Activated T-cell treated with anti-CD3 and anti-CD28 coated beads, Interleukin-2, amount 50 U/mL, for 4 hours (primary cell): ENCODE data around the gene FOXK1. TPM values are rescaled to one million over a fixed set of nuclear protein-coding genes. Genes with fewer than 3 reads are reported as not detected.
"Not testable (repeated sequence)": the region's sequence is repeated elsewhere in the genome, so short reads cannot be mapped to it uniquely, and the experiment has no call there.

Source experiments
- ATAC-seq, 2 donors: fragments of 200-7000 bp; cut with Tn5 transposase; one replicate each; pipeline ENCODE4 v1.10.0; 2021
- DNase-seq: peaks from one replicate; pipeline ENCODE4 v3.0.0-alpha.2; 2020
- H3K27me3 Mint-ChIP-seq: one replicate; pipeline ENCODE4 v1.8.0; 2021; ENCODE audit warnings: low read depth, mixed read lengths
- H3K36me3 Mint-ChIP-seq: one replicate; pipeline ENCODE4 v1.8.0; 2022; ENCODE audit warnings: mixed read lengths; ENCODE audit not compliant: insufficient read depth
- H3K4me1 Mint-ChIP-seq: one replicate; pipeline ENCODE4 v1.8.0; 2021; ENCODE audit warnings: low read depth, mixed read lengths
- H3K4me3 Mint-ChIP-seq: one replicate; pipeline ENCODE4 v1.8.0; 2021; ENCODE audit warnings: mild to moderate bottlenecking, moderate library complexity, mixed read lengths
- H3K9me3 Mint-ChIP-seq: one replicate; pipeline ENCODE4 v1.8.0; 2021; ENCODE audit warnings: mixed read lengths
- total RNA-seq, 3 donors: library from RNA; stranded (reverse); gene quantifications; one replicate each; pipeline ENCODE4 v1.2.1, GENCODE V29; 2021

The FOXK1 gene
- total RNA-seq, 3 donors from 2014 or later = 46.6 to 47.9 (median 46.8) TPM

GRCh38 chr7:4655896-4656295, 26.2 kb upstream of the FOXK1 start:
- H3K4me3 Mint-ChIP-seq = no peak overlapping the region
- ATAC-seq (no peak), DNase-seq (no peak)
- no peaks in the 10 kb centered on the region for H3K36me3 Mint-ChIP-seq
- peaks cover 3% of the 10 kb centered on the region for H3K27me3 Mint-ChIP-seq
- H3K4me1 Mint-ChIP-seq = peaks cover 2% of the 10 kb centered on the region
- peaks cover 18% of the 10 kb centered on the region for H3K9me3 Mint-ChIP-seq

GRCh38 chr7:4657640-4658417, 24.3 kb upstream of the FOXK1 start:
- H3K36me3 Mint-ChIP-seq = no peaks in the 10 kb centered on the region
- H3K4me3 Mint-ChIP-seq = no peak overlapping the region
- peaks cover 3% of the 10 kb centered on the region for H3K27me3 Mint-ChIP-seq
- peaks cover 18% of the 10 kb centered on the region for H3K9me3 Mint-ChIP-seq
- DNase-seq (no peak), ATAC-seq (no peak)
- peaks cover 2% of the 10 kb centered on the region for H3K4me1 Mint-ChIP-seq

DNA sequence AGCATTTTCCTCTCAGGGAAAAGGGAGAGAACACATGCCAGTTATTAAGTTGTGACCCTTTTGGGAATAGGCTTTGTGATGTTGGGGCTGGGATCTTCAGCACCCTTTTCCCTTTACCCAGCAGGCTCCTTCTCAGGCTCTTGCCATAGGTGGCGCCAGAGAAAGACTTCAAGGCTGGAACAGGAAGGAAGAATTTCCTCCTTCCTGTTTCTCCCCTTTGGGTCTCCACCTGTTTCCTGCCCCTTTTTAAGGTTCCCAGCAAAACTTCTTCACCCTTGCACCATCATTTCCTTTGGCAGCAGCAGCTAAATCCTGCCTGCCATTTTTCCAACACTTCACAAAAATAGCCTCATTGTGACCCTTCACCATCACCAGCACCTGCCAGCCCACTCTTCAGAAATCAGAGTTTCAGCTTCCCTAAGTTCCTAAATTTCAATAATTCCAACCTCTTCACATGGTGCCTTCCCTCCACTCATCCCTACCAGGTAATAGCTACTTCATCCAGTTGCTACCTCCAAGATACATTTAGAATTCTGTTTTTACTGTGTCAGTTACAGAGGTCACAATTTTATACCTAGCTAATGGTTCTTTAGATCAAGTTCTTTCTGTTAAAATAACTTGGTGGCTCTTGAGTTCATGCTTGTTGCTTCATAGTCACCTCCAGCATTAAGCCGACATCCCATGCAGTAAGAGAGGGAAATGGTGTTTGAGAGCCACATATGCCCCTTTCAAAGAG, 22.4 kb upstream of the FOXK1 start:
- peaks cover 2% of the 10 kb centered on the region for H3K4me1 Mint-ChIP-seq
- no peak for DNase-seq
- H3K4me3 Mint-ChIP-seq = no peak overlapping the region
- H3K36me3 Mint-ChIP-seq = no peaks in the 10 kb centered on the region
- H3K9me3 Mint-ChIP-seq = peaks cover 18% of the 10 kb centered on the region
- H3K27me3 Mint-ChIP-seq = peaks cover 3% of the 10 kb centered on the region
- ATAC-seq = no peak

DNA sequence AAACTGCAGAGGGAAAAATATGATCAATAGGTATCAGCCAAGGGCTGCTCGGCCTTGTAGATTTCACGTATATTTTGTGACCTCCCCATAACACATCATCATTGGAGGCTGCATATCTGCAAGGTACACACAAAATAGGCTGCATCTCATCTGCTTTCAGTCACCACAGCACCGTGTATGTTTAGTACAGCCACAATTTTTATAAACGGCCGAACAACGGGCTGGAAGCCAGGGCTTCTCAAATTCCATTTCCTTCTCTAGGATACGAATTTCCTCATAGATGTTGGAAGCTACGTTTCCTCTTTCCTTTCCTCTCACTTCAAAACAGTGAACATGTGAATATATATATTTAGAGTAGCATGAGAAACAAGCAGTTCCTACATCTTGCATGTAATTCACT, 20.2 kb upstream of the FOXK1 start:
- peaks cover 18% of the 10 kb centered on the region for H3K9me3 Mint-ChIP-seq
- no peaks in the 10 kb centered on the region for H3K36me3 Mint-ChIP-seq
- H3K4me1 Mint-ChIP-seq = peaks cover 2% of the 10 kb centered on the region
- H3K27me3 Mint-ChIP-seq = peaks cover 2% of the 10 kb centered on the region
- H3K4me3 Mint-ChIP-seq = no peak overlapping the region
- no peak for ATAC-seq
- DNase-seq = no peak

GRCh38 chr7:4663239-4664018, 18.7 kb upstream of the FOXK1 start:
- H3K4me1 Mint-ChIP-seq = peaks cover 2% of the 10 kb centered on the region
- H3K36me3 Mint-ChIP-seq = no peaks in the 10 kb centered on the region
- peaks cover 12% of the 10 kb centered on the region for H3K9me3 Mint-ChIP-seq
- H3K27me3 Mint-ChIP-seq = peaks cover 2% of the 10 kb centered on the region
- ATAC-seq (peak; percentile 27 to 63), DNase-seq (no peak)
- no peak overlapping the region for H3K4me3 Mint-ChIP-seq

- Mint-ChIP-seq H3K4me3 (no peak overlapping the region), H3K36me3 (no peaks in the 10 kb centered on the region), H3K9me3 (peaks cover under 1% of the 10 kb centered on the region), H3K4me1 (no peaks in the 10 kb centered on the region), H3K27me3 (peaks cover 2% of the 10 kb centered on the region)
- no peak for DNase-seq
- no peak for ATAC-seq
These were observed 16.4 kb upstream of the FOXK1 start for GRCh38 chr7:4665661-4666060.

GRCh38 chr7:4667776-4668509, 14.2 kb upstream of the FOXK1 start:
- H3K36me3 Mint-ChIP-seq = no peaks in the 10 kb centered on the region
- ATAC-seq (no peak), DNase-seq (no peak)
- H3K4me3 Mint-ChIP-seq = no peak overlapping the region
- H3K27me3 Mint-ChIP-seq = peaks cover 2% of the 10 kb centered on the region
- no peaks in the 10 kb centered on the region for H3K9me3 Mint-ChIP-seq
- H3K4me1 Mint-ChIP-seq = no peaks in the 10 kb centered on the region

- no peaks in the 10 kb centered on the region for H3K9me3 Mint-ChIP-seq
- H3K4me3 Mint-ChIP-seq = no peak overlapping the region
- ATAC-seq = no peak
These were observed 13.6 kb upstream of the FOXK1 start for GRCh38 chr7:4668510-4668847.

DNA sequence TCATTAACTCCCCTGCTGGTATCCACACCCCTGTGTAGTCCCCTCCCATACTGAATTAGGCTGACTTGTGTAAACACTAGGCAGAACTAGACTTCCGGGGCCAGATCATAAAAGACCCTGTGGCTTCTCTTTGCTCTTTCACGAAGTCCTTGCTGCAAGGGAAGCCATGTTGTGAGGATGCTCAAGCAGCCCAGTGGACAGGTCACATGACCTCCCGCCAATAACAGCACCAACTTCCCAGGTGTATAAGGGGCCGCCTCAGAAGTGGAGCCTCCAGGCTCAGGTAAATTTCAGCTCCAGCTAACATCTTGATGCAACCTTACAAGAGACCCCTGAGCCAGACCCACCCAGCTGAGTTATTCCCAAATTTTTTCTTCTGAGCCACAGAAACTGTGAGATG, 11.3 kb upstream of the FOXK1 start:
- DNase-seq (no peak), ATAC-seq (no peak)
- Mint-ChIP-seq H3K36me3 (no peaks in the 10 kb centered on the region), H3K4me3 (no peak overlapping the region), H3K9me3 (no peaks in the 10 kb centered on the region), H3K4me1 (no peaks in the 10 kb centered on the region), H3K27me3 (no peaks in the 10 kb centered on the region)

More at GRCh38 chr7:4668510-4668847, 13.6 kb upstream of the FOXK1 start:
- Mint-ChIP-seq H3K4me1 (no peaks in the 10 kb centered on the region), H3K36me3 (no peaks in the 10 kb centered on the region), H3K27me3 (peaks cover 2% of the 10 kb centered on the region)
- DNase-seq = no peak

- Mint-ChIP-seq H3K4me1 (no peaks in the 10 kb centered on the region), H3K9me3 (no peaks in the 10 kb centered on the region), H3K36me3 (no peaks in the 10 kb centered on the region), H3K27me3 (no peaks in the 10 kb centered on the region), H3K4me3 (no peak overlapping the region)
- no peak for ATAC-seq
- DNase-seq = no peak
These were observed 6.2 kb upstream of the FOXK1 start for GRCh38 chr7:4675771-4676367.

GRCh38 chr7:4677518-4677917, 4.6 kb upstream of the FOXK1 start:
- not testable (repeated sequence) for H3K27me3 Mint-ChIP-seq, H3K4me1 Mint-ChIP-seq, ATAC-seq, H3K36me3 Mint-ChIP-seq, DNase-seq, H3K9me3 Mint-ChIP-seq, H3K4me3 Mint-ChIP-seq

- Mint-ChIP-seq H3K4me3 (peak overlapping the region; percentile 86), H3K36me3 (peaks cover 5% of the 10 kb centered on the region), H3K4me1 (peaks cover 24% of the 10 kb centered on the region), H3K27me3 (no peaks in the 10 kb centered on the region), H3K9me3 (no peaks in the 10 kb centered on the region)
- no peak for ATAC-seq
- peak; percentile 9 for DNase-seq
These were observed 760 bp upstream of the FOXK1 start for GRCh38 chr7:4681218-4681851.

GRCh38 chr7:4682621-4683042, 537 bp downstream of the FOXK1 start:
- peaks cover 5% of the 10 kb centered on the region for H3K36me3 Mint-ChIP-seq
- DNase-seq = peak; percentile 27
- no peaks in the 10 kb centered on the region for H3K27me3 Mint-ChIP-seq
- peak; percentile 19 to 20 for ATAC-seq
- H3K9me3 Mint-ChIP-seq = no peaks in the 10 kb centered on the region
- H3K4me1 Mint-ChIP-seq = peaks cover 36% of the 10 kb centered on the region
- H3K4me3 Mint-ChIP-seq = peak overlapping the region; percentile 94
